Prostate gland (tissue), 2 donors: ENCODE results near the gene RSRC1. TPM values are rescaled to one million over a fixed set of nuclear protein-coding genes. Genes with fewer than 3 reads are reported as not detected.
"Not testable (repeated sequence)": the region's sequence is repeated elsewhere in the genome, so short reads cannot be mapped to it uniquely, and the experiment has no call there.

Experiments used
- DNase-seq: peaks from one replicate; pipeline ENCODE4 v3.0.0-alpha.2; 2019; ENCODE audit warnings: low spot score
- H3K27ac ChIP-seq, 2 donors: fragments of 200-600 bp; sonication (generic); 2 replicates each; pipeline ENCODE4 v1.5.1; 2017 to 2019
- H3K27me3 ChIP-seq: fragments of 200-600 bp; sonication (generic); replicated peaks from 2 replicates; pipeline ENCODE4 v1.5.1; 2019; ENCODE audit not compliant: insufficient read depth
- H3K36me3 ChIP-seq, 2 donors: fragments of 200-600 bp; sonication (generic); 1 replicate in 1 of 2; 2 replicates in 1 of 2; pipeline versions ENCODE4 v1.5.1 to v1.8.1; 2017 to 2019
- H3K4me1 ChIP-seq: fragments of 200-600 bp; sonication (generic); replicated peaks from 2 replicates; pipeline ENCODE4 v1.5.1; 2019
- H3K4me3 ChIP-seq, 2 donors: fragments of 200-600 bp; sonication (generic); 2 replicates each; pipeline ENCODE4 v1.5.1; 2017 to 2019
- H3K9me3 ChIP-seq: fragments of 200-600 bp; sonication (generic); 2 replicates; pipeline ENCODE4 v1.5.1; 2017
- POLR2A ChIP-seq: fragments of 450-650 bp; IDR thresholded peaks from one replicate; pipeline ENCODE4 v1.6.1; 2016; ENCODE audit warnings: antibody characterized with exemption, mild to moderate bottlenecking
- POLR2AphosphoS5 ChIP-seq: sonication (generic); formaldehyde crosslinking; IDR thresholded peaks from one replicate; pipeline ENCODE4 v1.6.1; 2017; ENCODE audit warnings: antibody characterized with exemption
- WGBS: methylation state at CpG from one replicate; pipeline ENCODE4 v1.1.5; 2018; 5-methylcytosine and 5-hydroxymethylcytosine counted together
- intact Hi-C: fragments of 100-400 bp; cut with DNase I; formaldehyde crosslinking; loops from one replicate; pipeline ENCODE4 v1.14.2; 2022
- total RNA-seq, 2 donors: library from RNA; depleted of rRNA; stranded (reverse); fragments of >200 nt; gene quantifications; one replicate each; pipeline ENCODE4 v1.1.0, GENCODE V29; 2016
- TF ChIP-seq, protein P1 (sequence below), 4 experiments: fragments of 200-600 bp in 2 of 4; fragments of 450-650 bp in 2 of 4; sonication (generic) in 2 of 4; IDR thresholded peaks; 1 replicate in 3 of 4; 2 replicates in 1 of 4; pipeline ENCODE4 v1.5.1; 2016 to 2019; ENCODE audit warnings: antibody characterized with exemption in 4 of 4, mild to moderate bottlenecking in 2 of 4, moderate library complexity in 2 of 4

The RSRC1 gene
- total RNA-seq, 2 donors from 2014 or later = 36.5 to 50.7 TPM

DNA sequence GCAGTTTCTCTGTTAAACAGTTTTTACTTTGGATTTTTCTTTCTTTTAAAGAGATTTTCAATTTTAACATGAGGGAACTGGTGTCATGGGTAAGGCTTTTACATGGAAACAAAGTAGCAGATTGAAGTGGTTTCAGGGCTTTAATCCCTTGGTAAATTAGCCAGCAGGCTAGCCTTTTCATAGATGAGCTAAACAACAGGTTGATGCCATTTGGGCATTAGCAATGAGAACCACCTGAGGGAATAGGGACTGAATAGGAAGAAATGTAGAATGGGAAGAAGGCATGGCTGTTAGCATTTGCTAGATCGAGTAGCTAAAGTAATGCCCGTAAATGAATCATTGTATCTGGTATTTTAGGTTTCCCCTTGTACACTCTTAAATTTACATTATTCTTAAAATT lies 295.6 kb downstream of the RSRC1 start:
- Histone ChIP-seq H3K4me3 (no peak overlapping the region), H3K36me3 (no peaks in the 10 kb centered on the region), H3K27me3 (no peaks in the 10 kb centered on the region), H3K9me3 (no peaks in the 10 kb centered on the region), H3K4me1 (no peaks in the 10 kb centered on the region), H3K27ac (no peak overlapping the region)
- intact Hi-C loops = no loop called here
- TF ChIP-seq POLR2AphosphoS5 = no peak
- no peak for TF ChIP-seq POLR2A
- TF ChIP-seq, protein P1, sequence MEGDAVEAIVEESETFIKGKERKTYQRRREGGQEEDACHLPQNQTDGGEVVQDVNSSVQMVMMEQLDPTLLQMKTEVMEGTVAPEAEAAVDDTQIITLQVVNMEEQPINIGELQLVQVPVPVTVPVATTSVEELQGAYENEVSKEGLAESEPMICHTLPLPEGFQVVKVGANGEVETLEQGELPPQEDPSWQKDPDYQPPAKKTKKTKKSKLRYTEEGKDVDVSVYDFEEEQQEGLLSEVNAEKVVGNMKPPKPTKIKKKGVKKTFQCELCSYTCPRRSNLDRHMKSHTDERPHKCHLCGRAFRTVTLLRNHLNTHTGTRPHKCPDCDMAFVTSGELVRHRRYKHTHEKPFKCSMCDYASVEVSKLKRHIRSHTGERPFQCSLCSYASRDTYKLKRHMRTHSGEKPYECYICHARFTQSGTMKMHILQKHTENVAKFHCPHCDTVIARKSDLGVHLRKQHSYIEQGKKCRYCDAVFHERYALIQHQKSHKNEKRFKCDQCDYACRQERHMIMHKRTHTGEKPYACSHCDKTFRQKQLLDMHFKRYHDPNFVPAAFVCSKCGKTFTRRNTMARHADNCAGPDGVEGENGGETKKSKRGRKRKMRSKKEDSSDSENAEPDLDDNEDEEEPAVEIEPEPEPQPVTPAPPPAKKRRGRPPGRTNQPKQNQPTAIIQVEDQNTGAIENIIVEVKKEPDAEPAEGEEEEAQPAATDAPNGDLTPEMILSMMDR (IDR thresholded peaks at IDR 0.05) = no peak
- DNase-seq = no peak
- 97% methylated on average over 2 of the region's 2 CpGs for WGBS

- no peak for DNase-seq
- intact Hi-C loops = no loop called here
- 58% methylated on average over 4 of the region's 4 CpGs for WGBS
- H3K27ac ChIP-seq = no peak overlapping the region
- H3K36me3 ChIP-seq = no peaks in the 10 kb centered on the region
- no peaks in the 10 kb centered on the region for H3K4me1 ChIP-seq
- TF ChIP-seq, protein P1 (IDR thresholded peaks at IDR 0.05) = no peak
- TF ChIP-seq POLR2AphosphoS5 (no peak), POLR2A (no peak)
- no peaks in the 10 kb centered on the region for H3K9me3 ChIP-seq
- H3K4me3 ChIP-seq = no peak overlapping the region
- no peaks in the 10 kb centered on the region for H3K27me3 ChIP-seq
Measured at GRCh38 chr3:158407844-158408517, 298.1 kb downstream of the RSRC1 start.

- H3K27me3 ChIP-seq, H3K4me3 ChIP-seq, H3K36me3 ChIP-seq, H3K4me1 ChIP-seq, DNase-seq, intact Hi-C loops, H3K9me3 ChIP-seq, H3K27ac ChIP-seq: not testable (repeated sequence)
- WGBS = 67% methylated on average over 5 of the region's 5 CpGs
Measured at GRCh38 chr3:158408518-158408897, 298.6 kb downstream of the RSRC1 start.

DNA sequence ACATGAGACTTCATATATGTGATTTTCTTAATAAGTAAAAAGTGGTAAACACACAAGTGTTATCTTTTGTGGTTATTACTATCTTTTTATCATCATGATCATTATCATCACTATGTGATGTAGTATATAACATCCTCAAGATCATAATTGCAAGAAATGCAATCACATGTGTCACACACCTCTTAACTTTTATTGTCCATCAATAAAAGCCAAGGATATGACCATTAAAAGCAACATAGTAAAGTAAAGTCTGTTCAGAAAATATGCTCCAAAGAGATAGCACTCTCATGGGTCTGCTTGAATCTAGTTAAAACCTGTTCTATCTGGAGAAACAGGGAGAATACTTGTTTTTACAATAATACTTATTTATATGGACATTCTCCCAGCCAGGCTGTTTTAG lies 308.1 kb downstream of the RSRC1 start:
- H3K4me1 ChIP-seq = no peaks in the 10 kb centered on the region
- TF ChIP-seq, protein P1 (IDR thresholded peaks at IDR 0.05) = no peak
- TF ChIP-seq POLR2AphosphoS5 (no peak), POLR2A (no peak)
- intact Hi-C loops = no loop called here
- no peaks in the 10 kb centered on the region for H3K27me3 ChIP-seq
- no peak overlapping the region for H3K4me3 ChIP-seq
- H3K36me3 ChIP-seq = no peaks in the 10 kb centered on the region
- DNase-seq = no peak
- H3K9me3 ChIP-seq = no peaks in the 10 kb centered on the region
- H3K27ac ChIP-seq = no peak overlapping the region

DNA sequence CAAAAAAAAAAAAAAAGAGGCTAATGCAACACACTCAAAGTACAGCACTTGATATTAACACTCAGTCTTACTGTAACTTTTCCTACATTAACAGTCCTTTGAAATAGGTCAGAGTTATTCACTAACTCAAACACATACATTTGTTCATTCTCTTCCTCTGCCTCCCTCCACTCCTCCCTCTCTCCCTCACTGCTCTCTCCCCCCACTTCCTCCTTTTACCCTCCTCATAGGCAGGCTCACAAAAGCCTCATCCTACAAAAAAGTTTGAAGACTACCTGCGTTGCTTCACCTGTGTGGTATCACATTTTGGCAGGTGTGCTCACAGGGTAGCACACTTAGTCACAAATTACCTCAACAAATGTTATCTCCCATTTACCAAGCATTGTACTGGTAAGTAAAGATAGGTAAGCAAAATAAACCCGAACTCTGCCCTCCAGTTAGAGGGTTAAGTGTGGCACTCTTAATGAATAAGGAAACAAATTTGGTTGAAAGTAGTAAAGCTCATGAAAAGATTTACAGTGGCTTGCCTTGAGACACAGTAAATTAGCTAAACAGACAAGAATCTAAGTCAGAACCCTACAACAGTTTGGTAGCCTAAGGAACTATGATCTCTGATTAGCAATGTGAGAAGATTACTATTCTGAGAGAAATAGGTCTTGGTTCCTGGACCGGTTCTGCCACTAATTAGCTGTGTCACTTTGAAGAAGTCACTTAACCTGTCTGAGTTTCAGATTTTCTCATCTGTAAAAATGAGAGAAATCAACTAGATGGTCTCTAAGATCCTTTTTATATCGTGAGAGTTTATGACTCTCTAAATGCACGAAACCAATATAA lies 310.1 kb downstream of the RSRC1 start:
- H3K4me3 ChIP-seq = no peak overlapping the region
- H3K36me3 ChIP-seq = no peaks in the 10 kb centered on the region
- no peaks in the 10 kb centered on the region for H3K27me3 ChIP-seq
- intact Hi-C loops = no loop called here
- DNase-seq = no peak
- H3K9me3 ChIP-seq = no peaks in the 10 kb centered on the region
- WGBS = 65% methylated on average over 5 of the region's 5 CpGs
- TF ChIP-seq POLR2A (no peak), POLR2AphosphoS5 (no peak)
- TF ChIP-seq, protein P1 (IDR thresholded peaks at IDR 0.05) = no peak
- H3K4me1 ChIP-seq = no peaks in the 10 kb centered on the region
- H3K27ac ChIP-seq = no peak overlapping the region
